Measurements from ENCODE around the gene ARHGAP42. TPM values are rescaled to one million over a fixed set of nuclear protein-coding genes. Genes with fewer than 3 reads are reported as not detected.
A peak's percentile ranks its signal among the peaks of the same experiment; 100 is the strongest.

The ARHGAP42 gene
- total and polyA plus RNA-seq, 2 experiments from 2014 or later: 64.8 to 135 TPM

GRCh38 chr11:100991541-100991940, 304.5 kb downstream of the ARHGAP42 start:
- peak in 1 of 2 donors; percentile 26 for DNase-seq (ENCODE audit: low read depth in 1 of 2, low spot score in 1 of 2)
- H3K4me1 ChIP-seq (ENCODE audit: low read depth): peaks cover 5% of the 10 kb centered on the region
- TF ChIP-seq CTCF (IDR thresholded peaks at IDR 0.05; ENCODE audit: low read depth, low read length): no peak
- no peaks in the 10 kb centered on the region for H3K9me3 ChIP-seq (ENCODE audit: low read depth)
- no peaks in the 10 kb centered on the region for H3K27me3 ChIP-seq
- H3K27ac ChIP-seq: peak overlapping the region; percentile 45
- no peak overlapping the region for H3K4me3 ChIP-seq
- peaks cover 41% of the 10 kb centered on the region for H3K36me3 ChIP-seq

- no peak for TF ChIP-seq CTCF (IDR thresholded peaks at IDR 0.05; ENCODE audit: low read depth, low read length)
- Histone ChIP-seq H3K9me3 (ENCODE audit: low read depth) (no peaks in the 10 kb centered on the region), H3K4me3 (no peak overlapping the region), H3K27me3 (no peaks in the 10 kb centered on the region), H3K27ac (no peak overlapping the region), H3K36me3 (peaks cover 17% of the 10 kb centered on the region), H3K4me1 (ENCODE audit: low read depth) (peaks cover 5% of the 10 kb centered on the region)
- no peak for DNase-seq (ENCODE audit: low read depth in 1 of 2, low spot score in 1 of 2)
Observed at GRCh38 chr11:100994966-100995365, 307.9 kb downstream of the ARHGAP42 start.

DNA sequence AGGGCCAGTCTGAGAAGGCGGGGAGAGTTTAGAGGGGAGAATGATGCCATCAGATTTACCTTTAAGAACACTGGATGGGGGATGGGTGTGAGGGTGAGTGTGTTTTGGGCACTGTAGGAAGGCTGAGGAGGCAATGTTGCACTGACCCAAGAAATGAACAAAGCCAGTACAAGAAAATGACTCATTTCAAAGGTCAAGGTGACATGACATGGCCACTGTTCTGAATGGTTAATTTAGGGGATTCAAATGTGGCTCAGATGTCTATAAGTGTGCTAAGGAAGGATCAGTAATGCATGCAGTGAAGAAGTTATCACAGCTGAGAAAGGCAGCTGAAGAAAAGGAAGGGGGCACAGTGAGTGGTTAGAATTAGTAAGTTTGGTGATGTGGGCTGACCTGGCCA, 312.7 kb downstream of the ARHGAP42 start:
- Histone ChIP-seq H3K27ac (peak overlapping the region; percentile 9), H3K9me3 (ENCODE audit: low read depth) (no peaks in the 10 kb centered on the region), H3K27me3 (no peaks in the 10 kb centered on the region), H3K36me3 (no peaks in the 10 kb centered on the region), H3K4me3 (no peak overlapping the region), H3K4me1 (ENCODE audit: low read depth) (peaks cover 5% of the 10 kb centered on the region)
- TF ChIP-seq CTCF (IDR thresholded peaks at IDR 0.05; ENCODE audit: low read depth, low read length): no peak
- no peak for DNase-seq (ENCODE audit: low read depth in 1 of 2, low spot score in 1 of 2)

DNA sequence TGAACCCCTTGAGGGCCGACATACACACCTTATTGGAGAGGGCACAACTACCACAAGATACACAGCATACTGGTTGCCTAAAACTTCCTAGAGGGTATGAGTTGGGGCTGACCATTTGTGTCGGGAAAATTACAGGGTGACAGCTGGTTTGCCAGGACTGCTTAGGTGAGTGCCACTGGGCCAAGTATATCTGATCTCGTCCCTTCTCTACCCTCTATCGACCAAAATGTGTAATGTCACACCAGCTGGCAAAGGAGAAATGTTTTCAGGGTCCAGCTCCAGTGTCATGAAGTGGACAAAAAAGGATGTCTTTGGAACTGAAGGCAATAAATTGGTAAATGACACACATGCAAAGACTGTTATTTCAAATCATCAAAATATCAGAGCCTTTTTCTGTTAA, 316.4 kb downstream of the ARHGAP42 start:
- TF ChIP-seq CTCF (IDR thresholded peaks at IDR 0.05; ENCODE audit: low read depth, low read length): no peak
- no peaks in the 10 kb centered on the region for H3K9me3 ChIP-seq (ENCODE audit: low read depth)
- DNase-seq (ENCODE audit: low read depth in 1 of 2, low spot score in 1 of 2): no peak

GRCh38 chr11:101008961-101009689, 322.0 kb downstream of the ARHGAP42 start:
- DNase-seq (ENCODE audit: low read depth in 1 of 2, low spot score in 1 of 2): no peak

More for the DNA sequence above, 316.4 kb downstream of the ARHGAP42 start:
- no peaks in the 10 kb centered on the region for H3K27me3 ChIP-seq
- H3K36me3 ChIP-seq: no peaks in the 10 kb centered on the region
- no peak overlapping the region for H3K27ac ChIP-seq
- no peaks in the 10 kb centered on the region for H3K4me1 ChIP-seq (ENCODE audit: low read depth)
- H3K4me3 ChIP-seq: no peak overlapping the region

More at GRCh38 chr11:101008961-101009689, 322.0 kb downstream of the ARHGAP42 start:
- H3K4me3 ChIP-seq: no peak overlapping the region
- TF ChIP-seq CTCF (IDR thresholded peaks at IDR 0.05; ENCODE audit: low read depth, low read length): no peak
- H3K36me3 ChIP-seq: no peaks in the 10 kb centered on the region
- no peaks in the 10 kb centered on the region for H3K27me3 ChIP-seq
- no peaks in the 10 kb centered on the region for H3K4me1 ChIP-seq (ENCODE audit: low read depth)
- no peaks in the 10 kb centered on the region for H3K9me3 ChIP-seq (ENCODE audit: low read depth)
- no peak overlapping the region for H3K27ac ChIP-seq
